Gastrocnemius medialis (tissue), 4 donors: ENCODE measurements around the gene LYST. TPM values are rescaled to one million over a fixed set of nuclear protein-coding genes. Genes with fewer than 3 reads are reported as not detected.
"Not testable (repeated sequence)": the region's sequence is repeated elsewhere in the genome, so short reads cannot be mapped to it uniquely, and the experiment has no call there.

Experiments
- ATAC-seq, 2 donors: fragments of 150-250 bp; one replicate each; pipeline ENCODE4 v1.9.1; 2016
- DNase-seq, 2 donors: peaks; one replicate each; pipeline ENCODE4 v3.0.0-alpha.2; 2019
- H3K27ac ChIP-seq, 4 donors: fragments of 200-600 bp; sonication (generic); 1 replicate in 1 of 4; 2 replicates in 3 of 4; pipeline ENCODE4 v1.5.1; 2016 to 2018; ENCODE audit warnings: mild to moderate bottlenecking in 2 of 4, moderate library complexity in 1 of 4
- H3K27me3 ChIP-seq, 3 donors: fragments of 200-600 bp; sonication (generic) in 2 of 3; 1 replicate in 1 of 3; 2 replicates in 2 of 3; pipeline versions ENCODE4 v1.5.1 to v1.6.0; 2016 to 2019; ENCODE audit warnings: mild to moderate bottlenecking in 1 of 3, moderate library complexity in 1 of 3
- H3K36me3 ChIP-seq, 2 donors: fragments of 200-600 bp; sonication (generic) in 1 of 2; one replicate each; pipeline ENCODE4 v1.5.1; 2017 to 2018
- H3K4me1 ChIP-seq, 2 donors: fragments of 200-600 bp; sonication (generic) in 1 of 2; one replicate each; pipeline ENCODE4 v1.5.1; 2016 to 2017; ENCODE audit warnings: mild to moderate bottlenecking in 2 of 2
- H3K4me3 ChIP-seq, 4 donors: fragments of 200-600 bp; sonication (generic) in 3 of 4; 1 replicate in 1 of 4; 2 replicates in 3 of 4; pipeline ENCODE4 v1.5.1; 2016 to 2019; ENCODE audit warnings: mild to moderate bottlenecking in 2 of 4
- H3K9me3 ChIP-seq, 3 donors: fragments of 200-600 bp; sonication (generic) in 2 of 3; 1 replicate in 1 of 3; 2 replicates in 2 of 3; pipeline ENCODE4 v1.5.1; 2016 to 2019
- CTCF ChIP-seq, 5 experiments: fragments of 450-650 bp in 3 of 5; fragments of 200-600 bp in 2 of 5; sonication (generic) in 2 of 5; IDR thresholded peaks in 4 of 5; conservative IDR thresholded peaks in 1 of 5; 1 replicate in 4 of 5; 2 replicates in 1 of 5; pipeline ENCODE4 v1.5.1; 2016 to 2019; ENCODE audit warnings: antibody characterized with exemption in 5 of 5, mild to moderate bottlenecking in 3 of 5, moderate library complexity in 3 of 5
- POLR2A ChIP-seq, 2 donors: fragments of 450-650 bp; IDR thresholded peaks; one replicate each; pipeline ENCODE4 v1.6.1; 2017; ENCODE audit warnings: antibody characterized with exemption in 2 of 2, mild to moderate bottlenecking in 2 of 2, moderate library complexity in 2 of 2
- in situ Hi-C, 4 donors: fragments of 200-750 bp; cut with MboI; loops; one replicate each; pipeline versions ENCODE4 v1.15.0 to v1.8.0; 2017; ENCODE audit warnings: low sequenced_read_pairs in 4 of 4
- intact Hi-C: fragments of 100-400 bp; cut with DNase I; formaldehyde crosslinking; loops from one replicate; pipeline ENCODE4 v1.15.1; 2023; ENCODE audit warnings: low total_unique reads
- total RNA-seq, 4 donors: library from RNA; depleted of rRNA; stranded (reverse); fragments of >200 nt; gene quantifications; one replicate each; pipeline versions ENCODE4 v1.1.0 to v1.2.3, GENCODE V29; 2016

The LYST gene
- total RNA-seq, 4 donors from 2014 or later = 6.6 to 21.9 (median 10.7) TPM

- H3K36me3 ChIP-seq = no peaks in the 10 kb centered on the region
- no peak overlapping the region for H3K4me3 ChIP-seq
- intact Hi-C loops (no loop called here), in situ Hi-C loops (no loop called here)
- no peaks in the 10 kb centered on the region for H3K4me1 ChIP-seq
- no peak for DNase-seq
- ATAC-seq = no peak
- H3K27ac ChIP-seq = no peak overlapping the region
- no peak for TF ChIP-seq CTCF (IDR thresholded peaks at IDR 0.05 in 4 of 5, conservative IDR thresholded peaks at IDR 0.05 in 1 of 5)
- no peak for TF ChIP-seq POLR2A (IDR thresholded peaks at IDR 0.05)
- no peaks in the 10 kb centered on the region for H3K9me3 ChIP-seq
- H3K27me3 ChIP-seq = no peaks in the 10 kb centered on the region
These were observed 243.5 kb downstream of the LYST start for GRCh38 chr1:235622936-235623779.

GRCh38 chr1:235619149-235619548, 247.6 kb downstream of the LYST start:
- DNase-seq, H3K9me3 ChIP-seq, H3K4me1 ChIP-seq, H3K27ac ChIP-seq, H3K36me3 ChIP-seq, intact Hi-C loops, in situ Hi-C loops, H3K27me3 ChIP-seq, ATAC-seq, H3K4me3 ChIP-seq: not testable (repeated sequence)

GRCh38 chr1:235617808-235618207, 248.9 kb downstream of the LYST start:
- H3K9me3 ChIP-seq = no peaks in the 10 kb centered on the region
- no peak overlapping the region for H3K4me3 ChIP-seq
- TF ChIP-seq CTCF (IDR thresholded peaks at IDR 0.05 in 4 of 5, conservative IDR thresholded peaks at IDR 0.05 in 1 of 5) = no peak
- no peak for TF ChIP-seq POLR2A (IDR thresholded peaks at IDR 0.05)
- no peaks in the 10 kb centered on the region for H3K4me1 ChIP-seq
- no peak overlapping the region for H3K27ac ChIP-seq
- in situ Hi-C loops (no loop called here), intact Hi-C loops (no loop called here)
- no peaks in the 10 kb centered on the region for H3K27me3 ChIP-seq
- no peak for DNase-seq
- H3K36me3 ChIP-seq = no peaks in the 10 kb centered on the region
- no peak for ATAC-seq

GRCh38 chr1:235617140-235617539, 249.6 kb downstream of the LYST start:
- no peaks in the 10 kb centered on the region for H3K36me3 ChIP-seq
- H3K27me3 ChIP-seq = no peaks in the 10 kb centered on the region
- H3K4me1 ChIP-seq = no peaks in the 10 kb centered on the region
- ATAC-seq (no peak), DNase-seq (no peak)
- no peak overlapping the region for H3K27ac ChIP-seq
- intact Hi-C loops = no loop called here
- TF ChIP-seq POLR2A (IDR thresholded peaks at IDR 0.05) = no peak
- TF ChIP-seq CTCF (IDR thresholded peaks at IDR 0.05 in 4 of 5, conservative IDR thresholded peaks at IDR 0.05 in 1 of 5) = no peak
- H3K4me3 ChIP-seq = no peak overlapping the region
- H3K9me3 ChIP-seq = no peaks in the 10 kb centered on the region
- in situ Hi-C loops = no loop called here

GRCh38 chr1:235614442-235614954, 252.2 kb downstream of the LYST start:
- no peak overlapping the region for H3K4me3 ChIP-seq
- intact Hi-C loops = no loop called here
- DNase-seq (no peak), ATAC-seq (no peak)
- H3K9me3 ChIP-seq = no peaks in the 10 kb centered on the region
- H3K27ac ChIP-seq = no peak overlapping the region
- H3K27me3 ChIP-seq = no peaks in the 10 kb centered on the region
- TF ChIP-seq POLR2A (IDR thresholded peaks at IDR 0.05) (no peak), CTCF (IDR thresholded peaks at IDR 0.05 in 4 of 5, conservative IDR thresholded peaks at IDR 0.05 in 1 of 5) (no peak)
- no peaks in the 10 kb centered on the region for H3K36me3 ChIP-seq
- in situ Hi-C loops = no loop called here
- H3K4me1 ChIP-seq = no peaks in the 10 kb centered on the region
